HepG2 (cell line): ENCODE data around the gene ENGASE.

Experiments
- ADNP ChIP-seq: sonication (generic); formaldehyde crosslinking; IDR thresholded peaks from 2 replicates; pipeline ENCODE4 v1.4.0; 2020; ENCODE audit warnings: missing genetic modification reagents
- AGO2 ChIP-seq: fragments of 200-400 bp; formaldehyde crosslinking; optimal IDR thresholded peaks from 2 replicates; pipeline ENCODE3; 2017; ENCODE audit warnings: mild to moderate bottlenecking, low read depth, low read length, moderate library complexity
- ATF6 ChIP-seq: sonication (generic); formaldehyde crosslinking; conservative IDR thresholded peaks from 2 replicates; pipeline ENCODE4 v1.4.0; 2020; ENCODE audit warnings: missing genetic modification reagents
- EHMT2 ChIP-seq: fragments of 200-600 bp; sonication (generic); IDR thresholded peaks from 2 replicates; pipeline ENCODE4 v1.7.0; 2017; ENCODE audit warnings: antibody characterized with exemption, low read depth, low read length, borderline replicate concordance
- NR2C2 ChIP-seq: sonication (generic); formaldehyde crosslinking; IDR thresholded peaks from 2 replicates; pipeline ENCODE4 v1.4.0; 2020; ENCODE audit warnings: missing genetic modification reagents, mild to moderate bottlenecking, moderate library complexity, borderline replicate concordance
- NR2F1 ChIP-seq, 2 experiments: fragments of 450-650 bp in 1 of 2; formaldehyde crosslinking in 1 of 2; IDR thresholded peaks; 2 replicates each; pipeline versions ENCODE4 v1.5.0 to v1.6.1; 2016 to 2020; ENCODE audit warnings: mild to moderate bottlenecking in 1 of 2, missing compliant biosample characterization in 1 of 2, missing genetic modification reagents in 1 of 2, moderate library complexity in 1 of 2
- POLR2A ChIP-seq, 2 experiments: IDR thresholded peaks; 2 replicates each; pipeline ENCODE4 v1.6.1; 2011; ENCODE audit warnings: low read depth in 2 of 2, low read length in 2 of 2, mild to moderate bottlenecking in 1 of 2, moderate library complexity in 1 of 2; ENCODE audit not compliant: insufficient read depth in 1 of 2
- SP1 ChIP-seq, 2 experiments: fragments of 450-650 bp in 1 of 2; sonication (generic) in 1 of 2; formaldehyde crosslinking in 1 of 2; IDR thresholded peaks; 2 replicates each; pipeline versions ENCODE4 v1.4.0 to v1.6.1; 2016 to 2020; ENCODE audit warnings: missing genetic modification reagents in 1 of 2
- TF ChIP-seq, protein P1 (sequence below): sonication (generic); formaldehyde crosslinking; IDR thresholded peaks from 2 replicates; pipeline ENCODE4 v1.4.0; 2020; ENCODE audit warnings: missing genetic modification reagents
- TF ChIP-seq, protein P2 (sequence below): sonication (generic); formaldehyde crosslinking; IDR thresholded peaks from 2 replicates; pipeline ENCODE4 v1.5.0; 2020; ENCODE audit warnings: mild to moderate bottlenecking, missing genetic modification reagents, moderate library complexity
- TF ChIP-seq, protein P3 (sequence below): sonication (generic); formaldehyde crosslinking; IDR thresholded peaks from 2 replicates; pipeline ENCODE4 v1.9.0; 2022; ENCODE audit warnings: low read depth, missing genetic modification reagents
- TF ChIP-seq, protein P4 (sequence below): sonication (generic); formaldehyde crosslinking; IDR thresholded peaks from 2 replicates; pipeline ENCODE4 v1.5.0; 2020; ENCODE audit warnings: missing genetic modification reagents
- TF ChIP-seq, protein P5 (sequence below): sonication (generic); formaldehyde crosslinking; IDR thresholded peaks from 2 replicates; pipeline ENCODE4 v1.5.0; 2020; ENCODE audit warnings: mild to moderate bottlenecking, missing genetic modification reagents

DNA sequence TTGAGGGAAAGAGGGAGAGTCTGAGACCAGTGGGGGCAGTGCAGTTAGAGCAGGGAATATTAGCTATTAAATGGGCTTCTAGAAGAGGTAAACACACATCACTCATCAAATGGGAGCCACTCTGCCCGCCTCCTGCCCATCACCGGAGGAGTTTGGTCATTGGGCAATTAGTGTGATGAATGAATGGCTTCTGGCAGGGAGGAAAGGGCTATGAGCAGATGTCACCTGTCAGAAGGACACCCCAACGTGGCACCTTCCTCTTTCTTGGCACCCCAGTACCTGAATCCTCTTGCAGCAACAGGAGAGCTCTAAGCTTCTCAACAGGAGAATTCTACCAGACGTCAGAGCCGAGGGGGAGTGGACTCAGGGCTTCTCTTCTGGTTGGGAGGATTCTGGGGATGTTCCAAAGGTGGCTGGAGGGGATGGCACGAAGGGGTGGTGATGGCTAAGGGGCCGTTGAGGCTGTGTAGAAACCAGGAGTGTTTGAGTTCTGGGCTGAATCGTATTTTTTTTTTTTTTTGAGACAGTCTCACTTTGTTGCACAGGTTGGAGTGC, 39.6 kb upstream of the ENGASE start:
- TF ChIP-seq, protein P1, sequence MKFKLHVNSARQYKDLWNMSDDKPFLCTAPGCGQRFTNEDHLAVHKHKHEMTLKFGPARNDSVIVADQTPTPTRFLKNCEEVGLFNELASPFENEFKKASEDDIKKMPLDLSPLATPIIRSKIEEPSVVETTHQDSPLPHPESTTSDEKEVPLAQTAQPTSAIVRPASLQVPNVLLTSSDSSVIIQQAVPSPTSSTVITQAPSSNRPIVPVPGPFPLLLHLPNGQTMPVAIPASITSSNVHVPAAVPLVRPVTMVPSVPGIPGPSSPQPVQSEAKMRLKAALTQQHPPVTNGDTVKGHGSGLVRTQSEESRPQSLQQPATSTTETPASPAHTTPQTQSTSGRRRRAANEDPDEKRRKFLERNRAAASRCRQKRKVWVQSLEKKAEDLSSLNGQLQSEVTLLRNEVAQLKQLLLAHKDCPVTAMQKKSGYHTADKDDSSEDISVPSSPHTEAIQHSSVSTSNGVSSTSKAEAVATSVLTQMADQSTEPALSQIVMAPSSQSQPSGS (CRISPR knock-in tag), result no peak
- TF ChIP-seq, protein P2, sequence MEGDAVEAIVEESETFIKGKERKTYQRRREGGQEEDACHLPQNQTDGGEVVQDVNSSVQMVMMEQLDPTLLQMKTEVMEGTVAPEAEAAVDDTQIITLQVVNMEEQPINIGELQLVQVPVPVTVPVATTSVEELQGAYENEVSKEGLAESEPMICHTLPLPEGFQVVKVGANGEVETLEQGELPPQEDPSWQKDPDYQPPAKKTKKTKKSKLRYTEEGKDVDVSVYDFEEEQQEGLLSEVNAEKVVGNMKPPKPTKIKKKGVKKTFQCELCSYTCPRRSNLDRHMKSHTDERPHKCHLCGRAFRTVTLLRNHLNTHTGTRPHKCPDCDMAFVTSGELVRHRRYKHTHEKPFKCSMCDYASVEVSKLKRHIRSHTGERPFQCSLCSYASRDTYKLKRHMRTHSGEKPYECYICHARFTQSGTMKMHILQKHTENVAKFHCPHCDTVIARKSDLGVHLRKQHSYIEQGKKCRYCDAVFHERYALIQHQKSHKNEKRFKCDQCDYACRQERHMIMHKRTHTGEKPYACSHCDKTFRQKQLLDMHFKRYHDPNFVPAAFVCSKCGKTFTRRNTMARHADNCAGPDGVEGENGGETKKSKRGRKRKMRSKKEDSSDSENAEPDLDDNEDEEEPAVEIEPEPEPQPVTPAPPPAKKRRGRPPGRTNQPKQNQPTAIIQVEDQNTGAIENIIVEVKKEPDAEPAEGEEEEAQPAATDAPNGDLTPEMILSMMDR (CRISPR knock-in tag), result no peak
- TF ChIP-seq EHMT2 (no peak), NR2C2 (CRISPR knock-in tag) (no peak), SP1 (IDR thresholded peaks at IDR 0.05) (no peak), SP1 (CRISPR knock-in tag; IDR thresholded peaks at IDR 0.05) (no peak), AGO2 (no peak), POLR2A (IDR thresholded peaks at IDR 0.05; ENCODE audit: insufficient read depth in 1 of 2, low read depth in 2 of 2, low read length in 2 of 2) (no peak), NR2F1 (CRISPR knock-in tag; IDR thresholded peaks at IDR 0.05) (no peak), ATF6 (no peak), ADNP (CRISPR knock-in tag) (no peak)
- TF ChIP-seq, protein P3, sequence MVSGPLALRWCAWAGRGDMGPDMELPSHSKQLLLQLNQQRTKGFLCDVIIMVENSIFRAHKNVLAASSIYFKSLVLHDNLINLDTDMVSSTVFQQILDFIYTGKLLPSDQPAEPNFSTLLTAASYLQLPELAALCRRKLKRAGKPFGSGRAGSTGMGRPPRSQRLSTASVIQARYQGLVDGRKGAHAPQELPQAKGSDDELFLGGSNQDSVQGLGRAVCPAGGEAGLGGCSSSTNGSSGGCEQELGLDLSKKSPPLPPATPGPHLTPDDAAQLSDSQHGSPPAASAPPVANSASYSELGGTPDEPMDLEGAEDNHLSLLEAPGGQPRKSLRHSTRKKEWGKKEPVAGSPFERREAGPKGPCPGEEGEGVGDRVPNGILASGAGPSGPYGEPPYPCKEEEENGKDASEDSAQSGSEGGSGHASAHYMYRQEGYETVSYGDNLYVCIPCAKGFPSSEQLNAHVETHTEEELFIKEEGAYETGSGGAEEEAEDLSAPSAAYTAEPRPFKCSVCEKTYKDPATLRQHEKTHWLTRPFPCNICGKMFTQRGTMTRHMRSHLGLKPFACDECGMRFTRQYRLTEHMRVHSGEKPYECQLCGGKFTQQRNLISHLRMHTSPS, result no peak
- TF ChIP-seq, protein P4, sequence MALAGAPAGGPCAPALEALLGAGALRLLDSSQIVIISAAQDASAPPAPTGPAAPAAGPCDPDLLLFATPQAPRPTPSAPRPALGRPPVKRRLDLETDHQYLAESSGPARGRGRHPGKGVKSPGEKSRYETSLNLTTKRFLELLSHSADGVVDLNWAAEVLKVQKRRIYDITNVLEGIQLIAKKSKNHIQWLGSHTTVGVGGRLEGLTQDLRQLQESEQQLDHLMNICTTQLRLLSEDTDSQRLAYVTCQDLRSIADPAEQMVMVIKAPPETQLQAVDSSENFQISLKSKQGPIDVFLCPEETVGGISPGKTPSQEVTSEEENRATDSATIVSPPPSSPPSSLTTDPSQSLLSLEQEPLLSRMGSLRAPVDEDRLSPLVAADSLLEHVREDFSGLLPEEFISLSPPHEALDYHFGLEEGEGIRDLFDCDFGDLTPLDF (CRISPR knock-in tag), result no peak
- TF ChIP-seq, protein P5, sequence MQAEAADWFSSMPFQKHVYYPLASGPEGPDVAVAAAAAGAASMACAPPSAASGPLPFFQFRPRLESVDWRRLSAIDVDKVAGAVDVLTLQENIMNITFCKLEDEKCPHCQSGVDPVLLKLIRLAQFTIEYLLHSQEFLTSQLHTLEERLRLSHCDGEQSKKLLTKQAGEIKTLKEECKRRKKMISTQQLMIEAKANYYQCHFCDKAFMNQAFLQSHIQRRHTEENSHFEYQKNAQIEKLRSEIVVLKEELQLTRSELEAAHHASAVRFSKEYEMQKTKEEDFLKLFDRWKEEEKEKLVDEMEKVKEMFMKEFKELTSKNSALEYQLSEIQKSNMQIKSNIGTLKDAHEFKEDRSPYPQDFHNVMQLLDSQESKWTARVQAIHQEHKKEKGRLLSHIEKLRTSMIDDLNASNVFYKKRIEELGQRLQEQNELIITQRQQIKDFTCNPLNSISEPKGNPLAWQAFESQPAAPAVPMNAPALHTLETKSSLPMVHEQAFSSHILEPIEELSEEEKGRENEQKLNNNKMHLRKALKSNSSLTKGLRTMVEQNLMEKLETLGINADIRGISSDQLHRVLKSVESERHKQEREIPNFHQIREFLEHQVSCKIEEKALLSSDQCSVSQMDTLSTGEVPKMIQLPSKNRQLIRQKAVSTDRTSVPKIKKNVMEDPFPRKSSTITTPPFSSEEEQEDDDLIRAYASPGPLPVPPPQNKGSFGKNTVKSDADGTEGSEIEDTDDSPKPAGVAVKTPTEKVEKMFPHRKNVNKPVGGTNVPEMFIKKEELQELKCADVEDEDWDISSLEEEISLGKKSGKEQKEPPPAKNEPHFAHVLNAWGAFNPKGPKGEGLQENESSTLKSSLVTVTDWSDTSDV, result no peak
